Sciatic nerve (tissue), 2 donors: Measurements from ENCODE around the gene BUD23. TPM values are rescaled to one million over a fixed set of nuclear protein-coding genes. Genes with fewer than 3 reads are reported as not detected.
"Not testable (repeated sequence)": the region's sequence is repeated elsewhere in the genome, so short reads cannot be mapped to it uniquely, and the experiment has no call there.

Experiments used
- ATAC-seq: fragments of 200-7000 bp; cut with Tn5 transposase; one replicate; pipeline ENCODE4 v1.9.1; 2020; ENCODE audit warnings: mild to moderate bottlenecking, moderate library complexity
- DNase-seq: peaks from one replicate; pipeline ENCODE4 v3.0.0-alpha.2; 2020; ENCODE audit warnings: low spot score
- intact Hi-C: fragments of 100-400 bp; cut with DNase I; formaldehyde crosslinking; loops from one replicate; pipeline ENCODE4 v1.14.2; 2022
- total RNA-seq: library from RNA; stranded (reverse); fragmentation: NEBNext Ultra II Directional; extraction: Animal tissue kit (Norgen Biotek cat#: 25700); gene quantifications from one replicate; pipeline ENCODE4 v1.2.1, GENCODE V29; 2021
- donor health status: DM: no; HTN: no; CAD: no.
- donor health status: DM: no; HTN: no; CAD: no.

BUD23 gene
- total RNA-seq, 1 donor from 2014 or later, result 47.4 TPM

- DNase-seq (peak; percentile 96), ATAC-seq (peak; percentile 96)
- intact Hi-C loops, result loop anchor here (5.0 to 10.0 kb wide), 2 partner anchors 55 to 67 kb away; partner anchors contain the start of gene ABHD11
These were observed 15.9 kb upstream of the BUD23 start, which contains the start of gene VPS37D for GRCh38 chr7:73667344-73668102. TSS of gene VPS37D (plus strand) at chr7:73667831. CDS start at chr7:73667959, 128 bp downstream.

GRCh38 chr7:73668103-73668885 lies 15.1 kb upstream of the BUD23 start:
- peak; percentile 5 for ATAC-seq
- intact Hi-C loops, result loop anchor here (5.0 to 10.0 kb wide), 2 partner anchors 56 to 67 kb away; partner anchors contain the start of gene ABHD11
- no peak for DNase-seq

- no peak for DNase-seq
- ATAC-seq, result no peak
- intact Hi-C loops, result loop anchor here (5.0 to 10.0 kb wide), 2 partner anchors 57 to 66 kb away; partner anchors contain the start of gene ABHD11
These were observed 14.5 kb upstream of the BUD23 start for GRCh38 chr7:73668886-73669230.

- intact Hi-C loops, result loop anchor here (5.0 to 10.0 kb wide), 2 partner anchors 57 to 66 kb away; partner anchors contain the start of gene ABHD11
- ATAC-seq, result no peak
These were observed 14.1 kb upstream of the BUD23 start for GRCh38 chr7:73669288-73669701.

GRCh38 chr7:73669858-73670385 lies 13.5 kb upstream of the BUD23 start:
- no peak for ATAC-seq
- no peak for DNase-seq
- intact Hi-C loops, result loop anchor here (5.0 to 10.0 kb wide), 2 partner anchors 58 to 65 kb away; partner anchors contain the start of gene ABHD11

More at GRCh38 chr7:73669288-73669701, 14.1 kb upstream of the BUD23 start:
- no peak for DNase-seq

- no peak for DNase-seq
- ATAC-seq, result no peak
- intact Hi-C loops, result no loop called here
These were observed 12.1 kb upstream of the BUD23 start for GRCh38 chr7:73671322-73671661.

GRCh38 chr7:73671857-73672445 lies 11.4 kb upstream of the BUD23 start:
- intact Hi-C loops, result no loop called here
- ATAC-seq (no peak), DNase-seq (no peak)

GRCh38 chr7:73674468-73675124 lies 8.8 kb upstream of the BUD23 start:
- intact Hi-C loops, result no loop called here
- DNase-seq (no peak), ATAC-seq (no peak)

- DNase-seq, ATAC-seq, intact Hi-C loops: not testable (repeated sequence)
These were observed 7.3 kb upstream of the BUD23 start for GRCh38 chr7:73676062-73676461.

GRCh38 chr7:73678862-73679261 lies 4.5 kb upstream of the BUD23 start:
- ATAC-seq, result no peak
- intact Hi-C loops, result no loop called here
- no peak for DNase-seq

- intact Hi-C loops, result no loop called here
These were observed 3.7 kb upstream of the BUD23 start for GRCh38 chr7:73679709-73680108.

GRCh38 chr7:73680501-73680900 lies 2.9 kb upstream of the BUD23 start:
- ATAC-seq (no peak), DNase-seq (no peak)
- intact Hi-C loops, result no loop called here

More at GRCh38 chr7:73679709-73680108, 3.7 kb upstream of the BUD23 start:
- ATAC-seq (no peak), DNase-seq (no peak)

- ATAC-seq (no peak), DNase-seq (no peak)
- intact Hi-C loops, result no loop called here
These were observed 2.4 kb upstream of the BUD23 start for GRCh38 chr7:73681031-73681430.

GRCh38 chr7:73682745-73683055 lies 697 bp upstream of the BUD23 start:
- intact Hi-C loops, result no loop called here
- ATAC-seq (no peak), DNase-seq (no peak)

GRCh38 chr7:73683788-73684693 lies 644 bp downstream of the BUD23 start:
- intact Hi-C loops, result no loop called here
- DNase-seq, result no peak

GRCh38 chr7:73685311-73685710 lies 1.9 kb downstream of the BUD23 start:
- DNase-seq (no peak), ATAC-seq (no peak)
- intact Hi-C loops, result no loop called here

More at GRCh38 chr7:73683788-73684693, 644 bp downstream of the BUD23 start:
- ATAC-seq, result no peak

GRCh38 chr7:73688288-73688687 lies 4.9 kb downstream of the BUD23 start:
- DNase-seq, result no peak
- intact Hi-C loops, result no loop called here
- no peak for ATAC-seq

GRCh38 chr7:73690646-73691045 lies 7.2 kb downstream of the BUD23 start:
- ATAC-seq (no peak), DNase-seq (no peak)
- intact Hi-C loops, result no loop called here
